Posterior cingulate gyrus (tissue), 11 donors: ENCODE results near the gene GNAQ.

Experiments used
- DNase-seq, 10 donors: peaks; one replicate each; pipeline versions ENCODE4 v3.0.0 to v3.0.0-alpha.2; 2020 to 2021; ENCODE audit warnings: mixed read lengths in 3 of 10
- intact Hi-C: fragments of 100-400 bp; cut with DNase I; formaldehyde crosslinking; loops from one replicate; pipeline ENCODE4 v1.15.1; 2023

The GNAQ gene

DNA sequence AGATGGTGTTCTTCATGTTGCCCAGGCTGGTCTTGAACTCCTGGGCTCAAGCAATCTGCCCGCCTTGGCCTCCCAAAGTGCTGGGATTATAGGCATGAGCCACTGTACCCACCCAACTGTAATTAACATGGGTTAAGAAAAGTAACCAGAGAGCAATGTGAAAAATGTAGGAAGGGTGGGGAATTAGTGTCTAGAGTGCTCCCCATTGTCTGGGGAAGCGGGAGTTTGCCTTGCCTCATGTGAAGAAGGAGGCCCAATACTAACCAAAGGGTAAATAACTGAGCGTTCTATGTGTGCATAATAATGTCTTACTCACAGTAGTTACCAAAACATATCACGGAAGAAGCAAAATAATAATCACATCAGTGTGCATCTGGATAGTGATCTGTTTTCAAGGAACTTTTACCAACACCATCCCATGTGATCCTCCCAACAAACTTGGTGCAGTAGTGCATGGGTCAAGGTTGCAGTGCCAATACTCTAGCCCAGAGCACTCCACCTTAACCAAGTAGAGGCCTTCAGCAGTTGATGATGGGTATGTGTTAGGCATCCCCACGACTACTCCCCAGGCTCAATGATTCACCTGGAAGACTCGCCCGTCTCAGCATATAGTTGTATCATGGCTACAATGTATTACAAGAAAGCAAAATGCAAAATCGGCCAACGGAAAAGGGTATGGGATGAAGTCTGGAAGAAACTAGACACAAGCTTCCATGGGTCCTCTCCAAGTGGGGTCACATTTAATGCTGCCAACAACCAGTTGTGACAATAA is 26.2 kb downstream of the GNAQ start:
- intact Hi-C loops = no loop called here
- no peak for DNase-seq

DNA sequence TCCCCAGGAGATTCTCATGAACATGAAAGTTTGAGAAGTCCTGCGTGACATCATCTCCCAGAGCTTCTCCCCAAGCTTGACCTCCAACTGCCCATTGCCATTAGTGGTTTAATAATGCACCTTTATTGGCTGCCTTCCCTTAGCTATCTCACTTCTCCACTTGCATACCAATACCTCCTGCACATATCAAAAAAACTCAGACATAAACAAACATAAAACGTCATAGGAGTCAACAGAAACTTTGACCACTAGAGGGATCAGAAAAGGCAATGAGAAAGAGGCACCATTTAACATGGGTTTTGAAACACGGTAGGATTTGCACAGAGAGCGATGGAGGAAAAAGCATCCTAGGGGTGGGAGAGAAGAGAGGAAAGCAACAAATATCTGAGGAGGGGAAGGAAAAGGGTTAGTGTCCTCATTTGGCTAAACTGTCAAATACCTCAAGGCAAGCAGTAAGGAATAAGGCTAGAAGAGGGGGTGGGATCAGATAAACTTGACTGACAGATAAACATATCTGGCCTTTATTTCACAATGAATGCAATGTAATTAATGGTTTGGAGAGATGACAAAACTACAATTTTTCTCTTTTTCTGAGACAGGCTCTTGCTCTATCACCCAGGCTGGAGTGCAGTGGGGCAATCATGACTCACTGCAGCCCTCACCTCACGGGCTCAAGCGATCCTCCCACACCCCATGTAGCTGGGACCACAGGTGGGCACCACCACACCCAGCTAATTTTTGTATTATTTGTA is 27.0 kb downstream of the GNAQ start:
- DNase-seq = no peak
- intact Hi-C loops = no loop called here

DNA sequence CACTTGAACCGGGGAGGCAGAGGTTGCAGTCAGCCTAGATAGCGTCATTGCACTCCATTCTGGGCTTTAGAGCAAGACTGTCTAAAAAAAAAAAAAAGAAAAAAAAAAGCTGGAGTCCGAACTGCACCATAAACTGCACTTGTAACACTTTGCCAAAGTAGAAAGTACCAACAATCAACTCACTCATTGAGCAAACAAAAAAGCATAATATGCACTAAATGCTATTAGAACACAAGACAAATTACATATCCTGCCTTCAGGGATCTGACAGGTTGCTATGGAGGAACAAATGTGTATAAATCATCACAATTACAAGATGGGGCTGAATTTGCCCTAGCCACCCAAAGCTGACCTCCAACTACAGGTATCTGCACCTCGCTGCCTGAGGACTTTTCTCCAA is 27.9 kb downstream of the GNAQ start:
- DNase-seq = no peak
- intact Hi-C loops = no loop called here

DNA sequence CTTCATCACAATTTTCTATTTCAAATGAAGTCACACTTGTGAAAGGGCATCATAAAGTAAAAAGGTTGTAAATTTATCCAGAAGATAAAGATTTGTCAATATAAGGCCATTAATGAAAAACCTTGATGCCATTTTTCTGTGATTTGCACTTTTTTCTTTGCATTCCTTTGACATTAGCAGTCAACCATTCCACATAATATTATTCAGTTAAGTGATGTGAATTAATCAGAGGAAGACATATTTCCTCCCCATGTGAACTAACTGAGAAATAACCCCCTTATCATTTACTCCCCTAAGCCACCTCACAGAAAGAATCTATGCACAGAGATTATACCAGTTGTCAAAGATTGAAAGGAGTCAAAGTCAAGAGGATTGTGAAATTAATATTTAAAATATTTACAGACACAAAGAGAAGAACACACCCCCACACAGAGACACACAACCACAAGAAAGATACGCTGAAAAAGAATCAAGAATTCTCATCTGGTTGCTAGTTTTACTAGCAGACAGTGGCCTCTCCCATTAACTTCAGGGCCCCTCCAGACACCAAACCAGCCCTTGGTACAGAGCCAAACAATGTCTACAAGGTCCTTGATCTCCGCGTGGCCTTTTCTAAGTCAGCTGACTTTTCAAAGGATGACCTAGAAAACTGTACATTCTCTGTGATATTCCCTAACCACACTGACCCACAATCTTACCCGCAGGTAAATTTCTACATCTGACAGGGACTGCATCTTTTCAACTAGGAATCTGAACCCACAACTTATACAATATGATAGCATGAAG is 29.5 kb downstream of the GNAQ start:
- intact Hi-C loops = no loop called here
- no peak for DNase-seq

DNA sequence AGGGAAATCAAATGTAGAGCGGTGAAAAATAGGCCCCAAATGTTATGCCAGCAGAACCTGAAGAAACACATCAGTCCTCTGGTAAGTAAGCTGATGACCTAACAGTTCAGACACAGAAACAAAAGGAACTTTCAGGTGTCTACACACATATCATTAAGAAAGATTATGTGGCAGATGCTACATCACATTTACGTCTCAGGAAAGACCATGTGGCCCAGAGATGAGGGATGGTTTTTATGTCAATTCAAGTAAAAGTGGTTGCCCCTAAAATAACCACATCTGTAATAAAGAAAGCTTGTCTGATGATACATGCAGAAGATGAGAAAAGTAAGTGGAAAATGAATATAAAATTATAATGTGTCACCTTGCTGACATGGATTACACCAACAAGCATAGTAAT is 31.4 kb downstream of the GNAQ start:
- intact Hi-C loops = no loop called here
- no peak for DNase-seq

DNA sequence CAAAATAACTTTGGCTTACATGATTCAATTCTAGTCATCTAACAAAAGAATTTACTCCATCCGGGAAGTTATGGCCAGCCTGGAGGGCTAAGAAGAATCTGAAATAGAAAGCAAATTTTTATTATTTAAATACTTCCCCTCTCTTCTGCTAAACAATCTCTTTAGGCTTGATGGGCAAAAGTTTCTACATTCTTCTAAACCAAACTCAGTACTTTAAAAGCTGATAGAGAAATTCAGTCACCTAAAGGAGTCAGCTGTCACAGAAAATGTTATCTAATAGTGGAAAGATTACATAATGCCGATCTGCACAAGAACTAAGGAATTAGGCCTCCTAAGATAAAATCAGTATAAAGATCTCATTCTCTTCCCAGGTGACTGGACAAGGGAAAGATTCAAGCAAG is 32.4 kb downstream of the GNAQ start:
- intact Hi-C loops = loop anchor here (2.0 kb wide), 1 partner anchor 14 kb away; no protein-coding TSS in a partner anchor
- DNase-seq = no peak

DNA sequence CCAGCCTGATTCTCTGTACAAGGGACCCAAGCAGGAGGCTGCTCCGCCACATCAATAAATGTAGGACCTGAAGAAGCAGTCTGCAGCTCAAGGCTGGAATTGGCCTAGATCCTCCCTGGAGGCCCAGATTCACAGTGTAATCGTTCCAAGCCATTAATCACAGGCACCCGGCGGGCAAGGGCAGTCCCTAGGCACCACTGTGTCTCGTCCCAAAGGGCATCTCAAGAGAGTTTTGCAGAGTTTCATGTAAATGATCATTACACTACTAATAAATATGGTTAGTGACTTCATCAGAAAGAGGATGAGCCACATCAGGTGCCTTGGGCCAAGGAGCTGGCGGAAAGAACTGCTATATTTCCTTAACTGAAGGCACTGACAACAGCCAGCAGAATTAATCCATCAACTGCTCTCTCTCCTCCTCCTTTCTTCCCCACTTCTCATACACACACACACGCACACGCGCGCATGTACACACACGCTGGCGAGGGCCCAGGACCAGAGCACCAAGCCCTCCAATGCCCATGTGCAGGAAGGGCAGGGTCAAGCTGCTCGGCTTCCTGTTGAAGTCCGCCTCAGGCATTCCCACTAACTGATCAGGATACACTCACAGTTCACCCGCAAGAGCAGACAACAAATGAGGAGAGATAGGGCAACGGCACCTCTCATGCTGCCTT is 33.9 kb downstream of the GNAQ start:
- intact Hi-C loops = loop anchor here (2.0 kb wide), 1 partner anchor 13 kb away; no protein-coding TSS in a partner anchor
- no peak for DNase-seq

DNA sequence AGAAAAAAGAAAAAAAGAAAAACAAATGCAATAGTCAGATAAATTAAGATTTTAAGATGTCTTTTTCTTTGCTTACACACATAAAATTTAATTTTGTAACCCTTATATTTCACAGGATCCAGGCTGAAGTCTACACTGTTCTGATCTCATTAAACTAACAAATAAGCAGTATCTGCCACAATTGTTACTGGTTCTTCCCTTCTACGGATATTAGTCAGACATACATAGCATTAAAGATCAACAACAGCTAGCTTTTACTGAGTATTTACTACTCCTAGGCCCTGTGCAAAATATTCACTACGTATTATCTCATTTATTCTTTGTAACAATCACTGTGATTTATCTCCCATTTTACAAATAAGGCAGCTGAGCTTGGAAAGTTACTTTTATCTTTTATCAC is 34.9 kb downstream of the GNAQ start:
- intact Hi-C loops = no loop called here
- no peak for DNase-seq

DNA sequence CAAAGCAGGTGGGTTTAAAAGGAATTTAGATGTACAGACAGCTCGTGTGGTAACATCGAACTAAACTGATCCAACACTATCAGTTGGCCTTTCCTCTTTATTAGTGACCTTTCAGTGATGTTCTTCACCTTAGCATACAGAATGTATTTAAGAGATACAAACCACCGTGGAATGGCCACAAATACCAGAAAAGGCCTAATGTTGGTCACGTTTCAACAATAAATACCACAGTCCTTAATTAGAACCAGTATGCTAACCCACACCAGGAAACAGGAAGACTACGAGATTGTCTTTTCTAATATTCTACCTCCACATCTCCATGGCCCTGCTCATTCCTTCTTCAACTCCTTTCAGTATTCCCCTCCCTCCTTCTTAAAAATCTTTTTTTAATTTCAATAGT is 40.4 kb downstream of the GNAQ start:
- DNase-seq = no peak
- intact Hi-C loops = no loop called here

DNA sequence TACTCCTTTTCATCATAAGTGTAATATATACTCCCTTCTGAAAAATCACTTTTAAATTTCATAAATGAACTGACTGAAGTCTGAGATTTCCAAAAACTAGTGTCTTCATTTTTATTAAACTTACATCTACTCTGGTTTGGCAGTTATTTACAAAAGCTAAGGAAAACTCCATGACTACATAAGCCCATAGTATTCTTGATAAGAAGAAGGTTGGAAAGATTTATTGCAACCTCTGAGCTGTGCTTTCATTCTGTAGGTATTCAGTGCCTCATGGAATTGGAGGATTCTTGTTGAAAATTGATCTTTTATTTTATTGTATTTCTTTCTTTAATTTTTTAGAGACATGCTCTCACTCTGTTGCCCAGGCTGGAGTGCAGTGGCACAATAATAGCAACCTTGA is 41.7 kb downstream of the GNAQ start:
- no peak for DNase-seq
- intact Hi-C loops = loop anchor here (10.0 kb wide), 1 partner anchor 225 kb away; no protein-coding TSS in a partner anchor

DNA sequence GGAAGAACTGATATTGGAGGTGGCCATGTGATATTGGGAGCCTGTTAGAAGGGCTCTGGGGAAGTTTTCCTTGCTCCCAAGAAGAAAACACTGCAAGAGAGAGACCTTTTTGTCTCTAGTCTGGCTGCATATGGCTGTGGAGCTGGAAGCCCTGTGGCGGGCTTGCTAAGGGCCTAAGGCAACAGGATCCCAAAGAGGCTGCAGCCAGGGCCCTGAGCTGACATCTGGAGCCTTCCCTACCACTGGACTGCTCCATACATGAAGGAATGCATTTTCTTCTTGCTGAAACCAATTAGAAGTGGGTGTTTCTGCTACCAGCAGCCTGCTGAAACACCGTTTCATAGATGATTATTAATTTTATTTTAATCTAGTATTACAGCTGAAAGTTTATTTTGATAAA is 42.2 kb downstream of the GNAQ start:
- intact Hi-C loops = loop anchor here (10.0 kb wide), 1 partner anchor 225 kb away; no protein-coding TSS in a partner anchor
- peak in 1 of 10 donors; percentile 77 for DNase-seq

DNA sequence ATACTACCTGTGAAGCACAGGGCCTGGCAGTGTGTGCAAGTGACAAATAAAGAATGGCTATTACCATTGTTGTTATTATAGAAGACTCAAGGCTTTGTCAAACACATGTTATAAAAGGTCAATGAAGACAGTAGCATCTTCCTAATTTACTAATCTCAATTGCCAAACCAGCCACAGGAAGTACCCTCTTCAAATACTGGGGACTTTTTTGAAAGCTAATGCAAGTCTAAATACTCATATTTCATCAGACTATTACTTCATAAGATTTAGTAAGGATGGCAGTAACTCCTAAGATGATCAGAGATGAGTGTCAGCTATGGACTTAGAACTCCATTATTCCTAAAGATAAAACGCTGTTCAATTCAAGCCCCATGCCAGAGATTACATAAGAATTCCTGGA is 43.0 kb downstream of the GNAQ start:
- DNase-seq = no peak
- intact Hi-C loops = loop anchor here (10.0 kb wide), 1 partner anchor 226 kb away; no protein-coding TSS in a partner anchor

DNA sequence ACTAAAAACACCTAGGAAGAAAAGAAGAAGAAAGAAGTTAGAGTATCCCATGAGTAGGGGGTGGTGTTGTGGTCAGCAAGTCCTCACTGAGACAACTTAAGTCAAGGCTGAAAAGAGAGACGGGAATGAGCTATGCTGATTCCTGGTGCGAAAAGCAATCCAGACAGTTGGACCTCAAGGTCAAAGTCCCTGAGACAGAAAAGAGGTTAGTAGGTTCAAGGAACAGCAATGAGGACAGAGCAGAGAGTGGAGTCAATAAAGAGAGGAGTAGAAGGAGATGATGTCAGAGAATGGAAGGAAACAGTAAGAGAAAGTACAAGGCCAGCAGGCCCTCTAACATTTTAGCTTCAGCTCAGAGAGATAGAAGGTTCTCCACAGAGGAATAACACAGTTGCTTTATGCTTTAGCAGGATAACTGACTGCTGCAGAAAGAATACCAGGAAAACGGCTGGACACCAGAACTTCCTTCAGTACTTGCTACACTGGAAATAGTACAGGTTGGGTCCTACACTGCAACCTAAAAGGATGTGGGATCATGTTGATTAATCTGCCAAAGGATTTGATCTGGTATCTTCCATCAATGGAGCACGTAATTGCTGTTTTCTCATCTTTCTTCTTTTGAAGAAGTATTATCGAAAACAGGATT is 43.6 kb downstream of the GNAQ start:
- intact Hi-C loops = loop anchor here (10.0 kb wide), 1 partner anchor 227 kb away; no protein-coding TSS in a partner anchor
- DNase-seq = no peak

DNA sequence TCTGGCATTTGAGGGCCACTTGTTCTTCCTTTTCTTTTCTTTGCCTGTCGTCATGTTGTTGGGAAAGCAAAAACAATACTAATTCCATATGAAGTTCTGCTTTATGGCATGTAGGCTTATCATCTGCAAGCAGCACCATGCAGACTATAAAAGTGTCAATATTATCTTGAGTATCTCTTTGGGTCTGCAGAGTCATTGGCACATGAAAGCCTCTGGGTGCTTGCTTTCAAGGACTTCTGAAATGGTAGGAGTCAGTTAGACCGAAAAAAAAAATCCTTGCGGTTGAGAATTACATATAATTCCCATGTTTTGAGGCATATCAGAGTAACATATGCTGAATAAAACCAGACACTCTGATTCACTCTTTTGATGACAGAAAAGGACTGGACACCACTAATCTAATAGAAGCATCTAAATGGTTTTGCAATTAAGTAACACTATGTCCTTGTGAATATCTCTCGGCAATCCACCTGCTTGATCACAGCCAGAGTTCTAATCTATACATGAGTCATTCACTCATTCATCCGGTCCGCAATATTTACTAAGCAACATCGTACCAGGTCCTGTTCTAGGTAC is 44.4 kb downstream of the GNAQ start:
- no peak for DNase-seq
- intact Hi-C loops = loop anchor here (10.0 kb wide), 1 partner anchor 228 kb away; no protein-coding TSS in a partner anchor

DNA sequence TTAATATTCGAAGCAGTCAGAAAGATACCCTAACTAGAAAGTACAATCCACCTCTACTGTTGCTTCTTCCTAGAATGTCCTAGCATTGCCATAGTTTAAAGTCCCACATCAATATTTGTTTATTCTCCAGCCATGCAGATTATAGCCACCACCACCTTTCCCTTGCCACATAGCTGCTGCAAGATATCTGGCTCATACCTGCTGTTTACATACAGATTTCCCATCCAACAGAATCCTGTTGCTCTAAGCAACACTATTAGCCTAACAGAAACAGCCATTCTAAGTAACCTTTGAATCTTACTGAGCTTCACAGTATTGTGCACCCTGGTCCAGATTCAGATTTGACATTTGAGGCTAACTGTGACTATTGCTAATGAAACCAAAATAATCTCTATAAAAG is 45.6 kb downstream of the GNAQ start:
- DNase-seq = no peak
- intact Hi-C loops = loop anchor here (2.0 to 10.0 kb wide), 2 partner anchors 13 to 229 kb away; no protein-coding TSS in a partner anchor

DNA sequence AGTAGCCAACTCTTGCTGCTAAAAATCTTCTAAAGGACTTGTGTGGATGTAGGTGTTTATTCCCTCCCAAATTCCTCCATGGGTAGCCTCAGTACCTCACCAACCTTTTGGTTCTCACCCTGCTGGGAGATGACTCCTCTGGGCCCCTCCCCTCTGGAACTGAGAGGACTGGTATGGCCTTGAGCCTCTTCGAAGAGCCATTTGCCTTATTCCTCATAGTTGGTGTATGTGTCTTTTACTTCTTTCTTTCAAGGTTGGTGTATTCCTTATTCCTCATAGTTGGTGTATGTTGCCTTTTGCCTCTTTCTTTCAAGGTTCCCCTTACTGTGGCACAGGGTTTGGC is 48.3 kb downstream of the GNAQ start:
- DNase-seq = no peak
- intact Hi-C loops = loop anchor here (10.0 kb wide), 1 partner anchor 232 kb away; no protein-coding TSS in a partner anchor

DNA sequence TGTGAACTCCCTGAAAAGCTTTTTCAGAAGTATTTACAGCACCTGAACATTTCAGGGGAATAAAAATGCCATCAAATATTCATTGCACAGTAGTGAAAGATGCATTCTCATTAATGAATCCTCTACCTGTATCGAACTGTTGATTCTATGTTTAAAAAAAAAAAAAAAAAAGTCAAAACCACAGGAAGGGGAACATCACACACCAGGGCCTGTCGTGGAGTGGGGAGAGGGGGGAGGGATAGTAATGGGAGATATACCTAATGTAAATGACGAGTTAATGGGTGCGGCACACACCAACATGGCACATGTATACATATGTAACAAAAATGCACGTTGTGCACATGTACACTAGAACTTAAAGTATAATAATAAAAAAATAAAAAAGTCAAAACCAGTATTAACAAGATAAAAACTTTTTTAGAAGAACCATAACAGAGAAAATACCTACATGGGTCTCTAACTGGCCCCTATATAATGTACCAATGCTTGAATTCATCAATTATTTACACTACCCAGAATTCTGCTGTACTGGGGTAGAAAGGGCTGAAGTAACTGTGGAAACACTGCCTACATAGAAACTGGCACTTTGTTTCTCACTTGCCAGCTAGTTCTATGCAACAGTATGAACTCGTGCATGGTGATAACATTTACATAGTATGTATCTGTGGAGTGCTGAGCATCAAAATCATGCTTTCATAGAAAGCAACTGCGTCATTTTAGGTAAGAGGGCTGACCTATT is 48.9 kb downstream of the GNAQ start:
- DNase-seq = no peak
- intact Hi-C loops = loop anchor here (10.0 kb wide), 1 partner anchor 232 kb away; no protein-coding TSS in a partner anchor

DNA sequence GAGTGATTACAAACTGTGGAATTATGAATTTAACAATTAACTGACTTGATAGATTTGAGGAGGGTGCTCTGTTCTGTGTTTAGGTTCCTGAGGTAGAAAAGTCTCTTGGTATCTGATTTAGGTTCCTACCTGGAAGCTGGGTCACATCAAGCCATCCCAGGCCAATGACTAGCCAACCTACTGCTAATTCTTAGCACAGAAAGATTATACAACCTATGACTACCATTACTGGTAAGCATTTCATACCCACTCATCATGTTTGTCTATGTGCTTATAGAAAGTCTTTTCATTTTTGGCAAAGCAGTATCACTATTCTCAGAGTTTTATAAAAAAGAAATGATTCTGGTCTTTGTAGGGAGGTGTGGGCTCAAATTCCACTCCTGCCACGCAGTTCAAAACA is 49.7 kb downstream of the GNAQ start:
- intact Hi-C loops = loop anchor here (10.0 kb wide), 1 partner anchor 233 kb away; no protein-coding TSS in a partner anchor
- no peak for DNase-seq
